ENCODE data around the gene DAGLB.
"Not testable (repeated sequence)": the region's sequence is repeated elsewhere in the genome, so short reads cannot be mapped to it uniquely, and the experiment has no call there.

Gene DAGLB

GRCh38 chr7:6460990-6461584 is 13.3 kb upstream of the DAGLB start:
- no peak for DNase-seq

- no peak for DNase-seq
Measured at GRCh38 chr7:6460303-6460702, 12.5 kb upstream of the DAGLB start.

GRCh38 chr7:6458676-6459075 is 10.9 kb upstream of the DAGLB start:
- not testable (repeated sequence) for DNase-seq

- DNase-seq, result no peak
Measured at GRCh38 chr7:6453734-6454133, 6.0 kb upstream of the DAGLB start.

- no peak for DNase-seq
Measured at GRCh38 chr7:6451224-6451705, 3.5 kb upstream of the DAGLB start.

- not testable (repeated sequence) for DNase-seq
Measured at GRCh38 chr7:6450591-6450990, 2.8 kb upstream of the DAGLB start.

- not testable (repeated sequence) for DNase-seq
Measured at GRCh38 chr7:6449884-6450283, 2.1 kb upstream of the DAGLB start.

- no peak for DNase-seq
Measured at GRCh38 chr7:6448943-6449543, 1.3 kb upstream of the DAGLB start.

GRCh38 chr7:6446838-6447580 is 745 bp downstream of the DAGLB start:
- peak; percentile 42 to 52 for DNase-seq

GRCh38 chr7:6444516-6445269 is 3.1 kb downstream of the DAGLB start:
- DNase-seq, result no peak

- no peak for DNase-seq
Measured at GRCh38 chr7:6443372-6443941, 4.3 kb downstream of the DAGLB start.

- DNase-seq, result no peak
Measured at GRCh38 chr7:6442114-6442513, 5.6 kb downstream of the DAGLB start.

- DNase-seq, result no peak
Measured at GRCh38 chr7:6440381-6440780, 7.4 kb downstream of the DAGLB start.

GRCh38 chr7:6438427-6438826 is 9.3 kb downstream of the DAGLB start:
- DNase-seq, result no peak

- DNase-seq, result peak; percentile 24 to 50
Measured at GRCh38 chr7:6437251-6437650, 10.5 kb downstream of the DAGLB start.

- DNase-seq, result peak; percentile 37 to 42
Measured at GRCh38 chr7:6436385-6436685, 11.4 kb downstream of the DAGLB start.

GRCh38 chr7:6435486-6436384 is 12.0 kb downstream of the DAGLB start:
- peak; percentile 88 to 92 for DNase-seq

- DNase-seq, result no peak
Measured at GRCh38 chr7:6433784-6434615, 13.8 kb downstream of the DAGLB start.

GRCh38 chr7:6432781-6433180 is 15.0 kb downstream of the DAGLB start:
- DNase-seq, result no peak

- no peak for DNase-seq
Measured at GRCh38 chr7:6430974-6431373, 16.8 kb downstream of the DAGLB start.

GRCh38 chr7:6430271-6430940 is 17.3 kb downstream of the DAGLB start:
- no peak for DNase-seq
